Gastrocnemius medialis (tissue), 4 donors: ENCODE data around the gene CACNA1S.

ENCODE experiments used
- CTCF ChIP-seq, 5 experiments: fragments of 450-650 bp in 3 of 5; fragments of 200-600 bp in 2 of 5; sonication (generic) in 2 of 5; IDR thresholded peaks in 4 of 5; conservative IDR thresholded peaks in 1 of 5; 1 replicate in 4 of 5; 2 replicates in 1 of 5; pipeline ENCODE4 v1.5.1; 2016 to 2019; ENCODE audit warnings: antibody characterized with exemption in 5 of 5, mild to moderate bottlenecking in 3 of 5, moderate library complexity in 3 of 5
- POLR2A ChIP-seq, 2 donors: fragments of 450-650 bp; IDR thresholded peaks; one replicate each; pipeline ENCODE4 v1.6.1; 2017; ENCODE audit warnings: antibody characterized with exemption in 2 of 2, mild to moderate bottlenecking in 2 of 2, moderate library complexity in 2 of 2

- TF ChIP-seq CTCF (IDR thresholded peaks at IDR 0.05 in 4 of 5, conservative IDR thresholded peaks at IDR 0.05 in 1 of 5) (no peak), POLR2A (IDR thresholded peaks at IDR 0.05) (no peak)
Measured at GRCh38 chr1:201023920-201024624, 88.2 kb downstream of the CACNA1S start.
